HEK293T (cell line): ENCODE measurements around the gene CSTF3.
"Not testable (repeated sequence)": the region's sequence is repeated elsewhere in the genome, so short reads cannot be mapped to it uniquely, and the experiment has no call there.

Experiments used
- CTCF ChIA-PET: fragments of 350-600 bp; formaldehyde crosslinking; extraction: SDS; loops from one replicate; lab custom pipeline; 2021; ENCODE audit warnings: antibody characterized with exemption, inconsistent platforms; lab: Yijun Ruan, JAX
- POLR2A ChIA-PET: fragments of 350-600 bp; formaldehyde crosslinking; extraction: SDS; loops from one replicate; lab custom pipeline; 2020; ENCODE audit warnings: antibody characterized with exemption, inconsistent platforms; lab: Yijun Ruan, JAX
- DNase-seq: peaks from one replicate; pipeline ENCODE4 v3.0.0; 2012; ENCODE audit warnings: mixed read lengths; ENCODE audit errors: extremely low spot score
- ARNT ChIP-seq: fragments of 450-650 bp; IDR thresholded peaks from 2 replicates; pipeline ENCODE4 v1.6.1; 2017; ENCODE audit warnings: mild to moderate bottlenecking
- BHLHE40 ChIP-seq: fragments of 450-650 bp; IDR thresholded peaks from 2 replicates; pipeline ENCODE4 v1.6.1; 2016; ENCODE audit warnings: mild to moderate bottlenecking, moderate library complexity, borderline replicate concordance
- CTBP1 ChIP-seq: fragments of 450-650 bp; IDR thresholded peaks from 2 replicates; pipeline ENCODE4 v1.6.1; 2016; ENCODE audit warnings: borderline replicate concordance
- ELF4 ChIP-seq: fragments of 450-650 bp; IDR thresholded peaks from 2 replicates; pipeline ENCODE4 v1.6.1; 2017; ENCODE audit warnings: antibody characterized with exemption
- FOXA1 ChIP-seq: fragments of 450-650 bp; IDR thresholded peaks from 2 replicates; pipeline ENCODE4 v1.6.1; 2016; ENCODE audit warnings: mild to moderate bottlenecking
- FOXK2 ChIP-seq: fragments of 450-650 bp; IDR thresholded peaks from 2 replicates; pipeline ENCODE4 v1.6.1; 2016; ENCODE audit warnings: mild to moderate bottlenecking
- FOXM1 ChIP-seq: fragments of 450-650 bp; IDR thresholded peaks from 2 replicates; pipeline ENCODE4 v1.6.1; 2017; ENCODE audit warnings: mild to moderate bottlenecking, borderline replicate concordance
- HDGF ChIP-seq: fragments of 450-650 bp; IDR thresholded peaks from 2 replicates; pipeline ENCODE4 v1.6.1; 2017; ENCODE audit warnings: antibody characterized with exemption, borderline replicate concordance
- L3MBTL2 ChIP-seq: fragments of 450-650 bp; conservative IDR thresholded peaks from 2 replicates; pipeline ENCODE4 v1.6.1; 2016; ENCODE audit warnings: mild to moderate bottlenecking
- LEF1 ChIP-seq: fragments of 450-650 bp; IDR thresholded peaks from 2 replicates; pipeline ENCODE4 v1.6.1; 2017; ENCODE audit warnings: mild to moderate bottlenecking, borderline replicate concordance
- NFRKB ChIP-seq: fragments of 450-650 bp; IDR thresholded peaks from 2 replicates; pipeline ENCODE4 v1.6.1; 2016; ENCODE audit warnings: mild to moderate bottlenecking, moderate library complexity
- SP1 ChIP-seq: fragments of 450-650 bp; IDR thresholded peaks from 2 replicates; pipeline ENCODE4 v1.6.1; 2017
- SUZ12 ChIP-seq: fragments of 450-650 bp; IDR thresholded peaks from 2 replicates; pipeline ENCODE4 v1.6.1; 2016; ENCODE audit warnings: mild to moderate bottlenecking
- TARDBP ChIP-seq: fragments of 450-650 bp; IDR thresholded peaks from 2 replicates; pipeline ENCODE4 v1.6.1; 2016
- ZNF384 ChIP-seq: fragments of 450-650 bp; IDR thresholded peaks from 2 replicates; pipeline ENCODE4 v1.6.1; 2016
- TF ChIP-seq, protein P1 (sequence below): fragments of 450-650 bp; IDR thresholded peaks from 2 replicates; pipeline ENCODE4 v1.6.1; 2016

Gene CSTF3

DNA sequence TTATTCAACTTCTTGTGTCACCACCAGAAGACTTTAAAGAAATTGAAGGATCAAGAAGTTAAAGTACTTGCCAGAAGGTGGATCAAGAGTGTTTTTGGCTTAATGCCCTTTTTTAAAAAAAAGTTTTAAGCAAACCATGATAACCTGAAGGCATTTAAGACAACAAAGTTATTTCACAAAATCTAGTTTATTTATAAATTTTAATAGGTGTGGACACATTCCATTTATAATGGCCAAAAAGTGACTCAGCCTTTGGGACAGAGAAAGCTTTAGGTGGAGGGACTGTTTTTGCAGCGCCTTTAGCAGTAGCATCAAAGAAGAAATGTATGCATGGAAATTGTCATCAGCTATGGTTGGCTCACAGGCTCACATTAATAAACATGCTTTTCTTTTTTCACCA, 104.0 kb downstream of the CSTF3 start:
- CTCF ChIA-PET: no interaction called here
- no peak for DNase-seq
- TF ChIP-seq LEF1 (no peak), FOXK2 (no peak), FOXM1 (no peak), TARDBP (no peak), SUZ12 (no peak), ELF4 (no peak), ARNT (no peak), HDGF (no peak), SP1 (no peak), CTBP1 (no peak)
- TF ChIP-seq, protein P1, sequence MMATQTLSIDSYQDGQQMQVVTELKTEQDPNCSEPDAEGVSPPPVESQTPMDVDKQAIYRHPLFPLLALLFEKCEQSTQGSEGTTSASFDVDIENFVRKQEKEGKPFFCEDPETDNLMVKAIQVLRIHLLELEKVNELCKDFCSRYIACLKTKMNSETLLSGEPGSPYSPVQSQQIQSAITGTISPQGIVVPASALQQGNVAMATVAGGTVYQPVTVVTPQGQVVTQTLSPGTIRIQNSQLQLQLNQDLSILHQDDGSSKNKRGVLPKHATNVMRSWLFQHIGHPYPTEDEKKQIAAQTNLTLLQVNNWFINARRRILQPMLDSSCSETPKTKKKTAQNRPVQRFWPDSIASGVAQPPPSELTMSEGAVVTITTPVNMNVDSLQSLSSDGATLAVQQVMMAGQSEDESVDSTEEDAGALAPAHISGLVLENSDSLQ: no peak
- POLR2A ChIA-PET: interaction anchor here (1.0 kb wide), 1 partner anchor 18 kb away, joined by 3 read pairs; the partner anchor contains the start of gene TCP11L1

DNA sequence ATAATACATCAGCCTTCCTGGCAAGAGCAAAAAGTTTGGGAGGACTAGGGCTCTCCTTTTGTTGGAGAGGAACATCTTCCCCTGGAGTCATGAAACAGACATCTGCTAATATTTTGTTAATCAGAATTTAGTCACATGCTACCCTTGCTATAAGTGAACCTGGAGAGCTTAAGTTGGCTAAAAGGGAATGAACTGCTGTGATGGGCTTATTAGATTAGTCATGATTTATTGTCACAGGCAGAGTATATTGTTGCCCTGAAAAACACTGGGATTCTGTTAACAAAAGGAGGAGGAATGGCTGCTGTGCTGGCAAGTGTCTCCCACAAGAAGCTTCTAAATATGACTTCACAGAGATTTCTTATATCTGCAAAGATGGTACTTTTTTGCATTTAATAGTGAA, 105.9 kb downstream of the CSTF3 start:
- CTCF ChIA-PET: interaction anchor here (1.6 kb wide), 1 partner anchor 10 kb away, joined by 5 read pairs; no protein-coding TSS in a partner anchor
- no peak for DNase-seq
- POLR2A ChIA-PET: interaction anchor here (1.9 kb wide), 1 partner anchor 16 kb away, joined by 7 read pairs; the partner anchor contains the start of gene TCP11L1
- no peak for TF ChIP-seq L3MBTL2
- TF ChIP-seq ELF4: no peak
- TF ChIP-seq FOXA1: no peak
- TF ChIP-seq NFRKB: no peak
- no peak for TF ChIP-seq FOXK2
- no peak for TF ChIP-seq BHLHE40
- no peak for TF ChIP-seq ZNF384
- TF ChIP-seq, protein P1: no peak
- no peak for TF ChIP-seq SUZ12

DNA sequence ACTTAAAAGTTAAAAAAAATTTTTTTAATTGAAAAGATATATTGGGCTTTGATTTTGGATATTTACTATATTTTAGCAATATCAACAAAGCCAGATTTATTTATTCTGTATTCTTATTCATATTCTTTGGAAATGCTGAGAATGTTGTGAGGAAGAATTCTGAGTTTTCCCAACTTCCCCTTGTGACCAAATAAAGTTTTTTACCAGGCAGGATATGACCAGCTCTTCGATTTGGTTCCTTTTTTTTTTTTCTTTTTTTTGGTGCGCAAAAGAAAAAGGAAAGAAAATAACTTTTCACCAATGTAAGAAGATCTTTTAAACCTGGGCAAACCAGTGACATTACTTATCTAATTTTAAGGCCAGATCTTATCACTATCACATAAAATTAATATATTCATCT, 109.0 kb downstream of the CSTF3 start:
- ChIA-PET CTCF (no interaction called here), POLR2A (interaction anchor here (1.6 kb wide), 1 partner anchor 13 kb away, joined by 4 read pairs; the partner anchor contains the start of gene TCP11L1)
- TF ChIP-seq HDGF: no peak
- TF ChIP-seq CTBP1: no peak
- TF ChIP-seq, protein P1: no peak
- TF ChIP-seq SUZ12: no peak
- no peak for TF ChIP-seq ARNT
- TF ChIP-seq TARDBP: no peak
- TF ChIP-seq ELF4: no peak
- TF ChIP-seq LEF1: no peak
- TF ChIP-seq L3MBTL2: no peak
- TF ChIP-seq NFRKB: no peak
- no peak for TF ChIP-seq SP1
- TF ChIP-seq ZNF384: no peak
- TF ChIP-seq BHLHE40: no peak
- TF ChIP-seq FOXK2: no peak
- no peak for TF ChIP-seq FOXA1
- TF ChIP-seq FOXM1: no peak
- DNase-seq: no peak

DNA sequence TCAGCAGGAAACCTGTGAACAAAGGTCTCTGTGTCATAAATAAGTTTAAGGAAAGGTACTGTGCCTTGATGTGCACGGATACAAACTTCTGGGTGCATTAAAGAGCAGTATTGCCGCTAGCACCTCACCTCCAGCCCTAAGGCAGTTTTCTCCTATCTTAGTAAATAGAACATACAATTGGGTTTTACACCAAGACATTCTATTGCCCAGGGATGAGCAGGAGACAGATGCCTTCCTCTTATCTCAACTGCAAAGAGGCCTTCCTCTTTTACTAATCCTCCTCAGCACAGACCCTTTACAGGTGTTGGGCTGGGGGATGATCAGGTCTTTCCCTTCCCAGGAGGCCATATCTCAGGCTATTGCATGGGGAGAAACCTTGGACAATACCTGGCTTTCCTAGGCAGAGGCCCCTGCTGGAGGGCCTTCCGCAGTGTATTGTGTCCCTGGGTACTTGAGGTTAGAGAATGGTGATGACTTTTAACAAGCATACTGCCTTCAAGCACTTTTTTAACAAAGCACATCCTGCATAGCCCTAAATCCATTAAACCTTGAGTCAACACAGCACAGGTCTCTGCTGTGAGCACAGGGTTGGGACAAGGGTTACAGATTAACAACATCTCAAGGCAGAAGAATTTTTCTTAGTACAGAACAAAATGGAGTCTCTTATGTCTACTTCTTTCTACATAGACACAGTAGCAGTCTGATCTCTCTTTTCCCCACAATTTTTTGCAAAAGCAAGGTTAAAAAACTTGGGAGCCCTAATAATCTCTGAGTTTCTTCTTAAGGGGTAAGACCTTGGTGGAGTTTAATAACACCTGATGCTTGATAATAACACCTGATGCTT, 111.5 kb downstream of the CSTF3 start:
- POLR2A ChIA-PET, DNase-seq, CTCF ChIA-PET: not testable (repeated sequence)

DNA sequence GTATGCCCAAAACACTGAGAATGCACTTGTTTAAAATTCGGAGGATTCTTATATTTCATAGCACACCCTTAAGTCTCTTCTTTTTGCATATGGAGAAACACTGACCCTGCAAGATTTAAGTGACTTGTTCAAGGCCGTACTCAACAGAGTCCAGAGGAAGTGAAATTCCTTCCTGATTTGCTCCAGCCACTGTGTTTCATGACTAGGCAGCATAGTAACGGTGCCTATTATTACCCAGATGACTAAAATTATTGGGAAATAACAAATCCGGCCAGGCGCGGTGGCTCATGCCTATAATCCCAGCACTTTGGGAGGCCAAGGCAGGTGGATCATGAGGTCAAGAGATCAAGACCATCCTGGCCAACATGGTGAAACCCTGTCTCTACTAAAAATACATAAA, 112.6 kb downstream of the CSTF3 start:
- DNase-seq: not testable (repeated sequence)
- POLR2A ChIA-PET: interaction anchor here (1.1 kb wide), 1 partner anchor 10 kb away, joined by 3 read pairs; the partner anchor contains the start of gene TCP11L1
- CTCF ChIA-PET: interaction anchor here (0.6 kb wide), 1 partner anchor 285 kb away, joined by 3 read pairs; no protein-coding TSS in a partner anchor

DNA sequence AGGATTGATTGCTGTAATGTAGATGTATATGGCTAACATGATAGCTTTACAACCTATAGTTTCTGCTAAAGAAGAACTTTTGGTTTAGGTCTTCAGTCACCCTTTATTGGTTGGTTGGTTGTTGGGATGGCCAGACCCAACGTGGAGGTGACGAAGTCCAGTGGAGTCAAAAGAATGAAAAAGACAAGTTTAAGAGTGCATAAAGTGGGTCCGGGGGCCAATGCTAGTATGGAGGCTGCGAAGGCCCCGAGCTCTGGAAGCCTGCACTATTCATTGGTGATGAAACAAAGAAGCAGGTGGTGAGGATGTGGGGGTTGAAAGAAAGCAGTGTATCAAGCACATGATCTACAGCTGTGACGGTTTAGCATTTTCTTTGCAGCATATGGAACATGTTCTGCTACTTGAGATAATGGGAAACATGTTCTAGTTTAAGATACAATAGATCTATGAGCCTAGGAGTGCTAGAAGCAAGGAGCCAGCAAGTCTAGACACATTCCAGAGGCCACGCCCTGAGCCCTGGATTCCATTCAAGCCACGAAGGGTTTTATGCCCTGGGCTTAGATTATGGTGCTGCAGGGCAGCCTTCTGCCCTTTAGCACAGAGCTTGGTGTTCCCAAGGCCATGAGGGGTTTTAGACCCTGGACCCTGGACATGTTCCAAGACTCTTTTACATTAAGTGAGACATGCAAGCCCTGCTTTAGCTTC, 115.6 kb downstream of the CSTF3 start:
- ChIA-PET POLR2A (no interaction called here), CTCF (no interaction called here)
- no peak for DNase-seq
- no peak for TF ChIP-seq LEF1
- TF ChIP-seq SP1: no peak
- no peak for TF ChIP-seq SUZ12
- no peak for TF ChIP-seq ZNF384
- no peak for TF ChIP-seq BHLHE40
- no peak for TF ChIP-seq FOXA1
